MM.1S (cell line): ENCODE data around the gene METTL25B.

Experiments used
- CTCF ChIP-seq: fragments of 300-600 bp; sonication (generic); IDR thresholded peaks from 2 replicates; pipeline ENCODE4 v1.5.1; 2016; ENCODE audit warnings: antibody characterized with exemption, low read length, mixed read lengths
- EZH2 ChIP-seq: fragments of 300-600 bp; sonication (generic); optimal IDR thresholded peaks from 2 replicates; pipeline ENCODE3; 2017; ENCODE audit warnings: low read depth, mild to moderate bottlenecking, antibody characterized with exemption, low read length, mixed read lengths

DNA sequence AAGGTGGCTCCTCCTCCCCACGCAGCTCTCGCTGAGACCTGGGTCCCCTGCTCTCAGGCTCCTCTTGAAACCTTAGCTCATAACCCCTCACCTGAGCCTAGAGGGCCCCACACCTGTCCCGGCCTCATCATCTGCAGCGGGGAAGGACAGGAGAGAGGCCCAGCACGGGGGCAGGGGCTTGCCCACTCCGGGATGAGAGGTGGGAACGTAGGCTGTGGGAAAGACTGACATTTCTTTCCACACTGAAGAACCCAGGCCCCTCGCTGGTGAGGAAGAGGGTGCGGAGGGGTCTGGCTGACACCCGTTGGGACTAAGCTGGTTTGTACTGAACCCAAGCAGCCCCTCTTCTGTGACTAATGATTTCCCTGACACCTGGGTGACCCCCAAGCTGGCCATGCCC, 37.1 kb upstream of the METTL25B start:
- no peak for TF ChIP-seq CTCF
- TF ChIP-seq EZH2, result no peak
